Measurements from ENCODE around the gene ENTPD3.
A peak's percentile ranks its signal among the peaks of the same experiment; 100 is the strongest.

Gene ENTPD3

GRCh38 chr3:40452876-40453730, 66.1 kb downstream of the ENTPD3 start:
- H3K4me3 ChIP-seq (ENCODE audit: low read length): peak overlapping the region; percentile 83
- peaks cover 3% of the 10 kb centered on the region for H4K20me1 ChIP-seq (ENCODE audit: insufficient read depth, low read length)
- peaks cover 6% of the 10 kb centered on the region for H3K36me3 ChIP-seq (replicated peaks; ENCODE audit: low read depth, low read length)
- peaks cover 16% of the 10 kb centered on the region for H3K79me2 ChIP-seq (ENCODE audit: low read length)
- H3K4me2 ChIP-seq (ENCODE audit: low read length): peak overlapping the region; percentile 81
- H3K9me3 ChIP-seq (ENCODE audit: insufficient read depth, low read length): no peaks in the 10 kb centered on the region
- no peaks in the 10 kb centered on the region for H3K27me3 ChIP-seq (ENCODE audit: low read depth, low read length)
- peak overlapping the region; percentile 45 for H3K27ac ChIP-seq (ENCODE audit: low read length)
- H3K9ac ChIP-seq (ENCODE audit: low read length): peak overlapping the region; percentile 77
- no peak for TF ChIP-seq CTCF (IDR thresholded peaks at IDR 0.05; ENCODE audit: low read depth, low read length)
- no peak for TF ChIP-seq EZH2phosphoT487 (IDR thresholded peaks at IDR 0.05; ENCODE audit: low read depth)
- H2AFZ ChIP-seq (ENCODE audit: low read depth, low read length): peak overlapping the region; percentile 88
- peaks cover 21% of the 10 kb centered on the region for H3K4me1 ChIP-seq (ENCODE audit: low read length)

- H3K79me2 ChIP-seq (ENCODE audit: low read length): peaks cover 24% of the 10 kb centered on the region
- H3K4me2 ChIP-seq (ENCODE audit: low read length): peak overlapping the region; percentile 77
- H3K27ac ChIP-seq (ENCODE audit: low read length): no peak overlapping the region
- H3K27me3 ChIP-seq (ENCODE audit: low read depth, low read length): no peaks in the 10 kb centered on the region
- H2AFZ ChIP-seq (ENCODE audit: low read depth, low read length): no peak overlapping the region
- H3K9ac ChIP-seq (ENCODE audit: low read length): peak overlapping the region; percentile 57
- H3K36me3 ChIP-seq (replicated peaks; ENCODE audit: low read depth, low read length): peaks cover 14% of the 10 kb centered on the region
- peaks cover 12% of the 10 kb centered on the region for H4K20me1 ChIP-seq (ENCODE audit: insufficient read depth, low read length)
- H3K9me3 ChIP-seq (ENCODE audit: insufficient read depth, low read length): no peaks in the 10 kb centered on the region
- H3K4me1 ChIP-seq (ENCODE audit: low read length): peaks cover 27% of the 10 kb centered on the region
- TF ChIP-seq EZH2phosphoT487 (IDR thresholded peaks at IDR 0.05; ENCODE audit: low read depth): no peak
- peak overlapping the region; percentile 83 for H3K4me3 ChIP-seq (ENCODE audit: low read length)
These were observed 66.9 kb downstream of the ENTPD3 start for GRCh38 chr3:40453933-40454332.

GRCh38 chr3:40455328-40455727, 68.3 kb downstream of the ENTPD3 start:
- Histone ChIP-seq H3K4me3 (ENCODE audit: low read length) (no peak overlapping the region), H3K9ac (ENCODE audit: low read length) (no peak overlapping the region), H3K36me3 (replicated peaks; ENCODE audit: low read depth, low read length) (peaks cover 27% of the 10 kb centered on the region), H4K20me1 (ENCODE audit: insufficient read depth, low read length) (peaks cover 18% of the 10 kb centered on the region), H3K4me2 (ENCODE audit: low read length) (no peak overlapping the region), H3K9me3 (ENCODE audit: insufficient read depth, low read length) (no peaks in the 10 kb centered on the region), H3K27me3 (ENCODE audit: low read depth, low read length) (no peaks in the 10 kb centered on the region), H3K4me1 (ENCODE audit: low read length) (peaks cover 27% of the 10 kb centered on the region), H3K27ac (ENCODE audit: low read length) (no peak overlapping the region), H2AFZ (ENCODE audit: low read depth, low read length) (no peak overlapping the region), H3K79me2 (ENCODE audit: low read length) (peaks cover 37% of the 10 kb centered on the region)
- TF ChIP-seq EZH2phosphoT487 (IDR thresholded peaks at IDR 0.05; ENCODE audit: low read depth) (no peak), CTCF (IDR thresholded peaks at IDR 0.05; ENCODE audit: low read depth, low read length) (no peak)

- Histone ChIP-seq H3K27ac (ENCODE audit: low read length) (peak overlapping the region; percentile 62), H3K36me3 (replicated peaks; ENCODE audit: low read depth, low read length) (peaks cover 34% of the 10 kb centered on the region), H3K9ac (ENCODE audit: low read length) (peak overlapping the region; percentile 97), H3K9me3 (ENCODE audit: insufficient read depth, low read length) (no peaks in the 10 kb centered on the region), H2AFZ (ENCODE audit: low read depth, low read length) (peak overlapping the region; percentile 91), H4K20me1 (ENCODE audit: insufficient read depth, low read length) (peaks cover 19% of the 10 kb centered on the region), H3K27me3 (ENCODE audit: low read depth, low read length) (no peaks in the 10 kb centered on the region), H3K4me3 (ENCODE audit: low read length) (peak overlapping the region; percentile 95), H3K79me2 (ENCODE audit: low read length) (peaks cover 40% of the 10 kb centered on the region), H3K4me2 (ENCODE audit: low read length) (peak overlapping the region; percentile 65), H3K4me1 (ENCODE audit: low read length) (peaks cover 27% of the 10 kb centered on the region)
- TF ChIP-seq CTCF (IDR thresholded peaks at IDR 0.05; ENCODE audit: low read depth, low read length) (no peak), EZH2phosphoT487 (IDR thresholded peaks at IDR 0.05; ENCODE audit: low read depth) (no peak)
These were observed 69.4 kb downstream of the ENTPD3 start for GRCh38 chr3:40456279-40456939.
